ENCODE measurements around the gene FAM151A.

Gene FAM151A

GRCh38 chr1:54623216-54624007, at the start of gene FAM151A:
Gene FAM151A (minus strand): TSS chr1:54623525. CDS start chr1:54623395, 130 bp downstream.
- no peak for DNase-seq (ENCODE audit: low spot score)

GRCh38 chr1:54671985-54672608, 48.8 kb upstream of the FAM151A start:
- DNase-seq (ENCODE audit: low spot score), result peak; percentile 59

DNA sequence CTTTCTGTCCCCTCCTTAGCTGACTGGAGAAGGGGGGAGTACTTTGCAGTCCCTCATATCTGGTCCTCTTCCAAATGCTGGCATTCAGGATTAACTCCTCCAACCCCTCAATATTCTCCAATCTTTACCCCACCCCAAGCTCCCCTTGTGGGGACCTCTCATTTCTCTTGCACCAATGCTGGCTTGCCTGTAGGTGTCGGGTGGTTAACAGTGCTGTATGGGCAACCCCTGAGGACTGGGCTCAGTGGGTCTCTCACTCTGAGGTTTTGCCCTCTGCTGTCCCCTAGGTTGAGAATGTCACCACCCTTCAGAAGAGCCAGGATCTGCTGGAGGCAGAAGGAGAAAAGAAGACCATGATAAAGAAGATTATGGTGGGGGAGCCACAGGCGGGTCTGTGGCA, 45.2 kb upstream of the FAM151A start:
- DNase-seq (ENCODE audit: low spot score), result no peak

DNA sequence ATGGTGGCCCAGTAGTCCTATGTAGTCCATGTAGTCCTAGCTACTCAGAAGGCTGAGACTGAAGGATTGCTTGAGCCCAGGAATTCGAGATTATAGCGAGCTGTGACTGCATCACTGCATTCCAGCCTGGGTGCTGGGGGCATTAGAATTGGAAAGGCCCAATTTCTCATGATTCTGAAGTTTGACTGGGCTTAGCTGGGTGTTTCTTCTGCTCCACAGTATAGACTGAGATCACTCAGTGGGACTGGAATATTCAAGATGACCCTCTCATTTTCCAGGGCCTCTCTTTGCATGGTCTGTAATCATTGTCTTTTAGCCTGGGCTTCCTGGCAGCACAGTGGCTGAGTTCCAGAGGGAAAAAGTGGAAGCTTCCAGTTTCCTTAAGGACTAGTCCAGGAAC, 44.5 kb upstream of the FAM151A start:
- DNase-seq (ENCODE audit: low spot score), result no peak

- no peak for DNase-seq (ENCODE audit: low spot score)
These were observed 43.0 kb upstream of the FAM151A start for GRCh38 chr1:54666333-54666732.

GRCh38 chr1:54665852-54666251, 42.5 kb upstream of the FAM151A start:
- DNase-seq (ENCODE audit: low spot score), result no peak

DNA sequence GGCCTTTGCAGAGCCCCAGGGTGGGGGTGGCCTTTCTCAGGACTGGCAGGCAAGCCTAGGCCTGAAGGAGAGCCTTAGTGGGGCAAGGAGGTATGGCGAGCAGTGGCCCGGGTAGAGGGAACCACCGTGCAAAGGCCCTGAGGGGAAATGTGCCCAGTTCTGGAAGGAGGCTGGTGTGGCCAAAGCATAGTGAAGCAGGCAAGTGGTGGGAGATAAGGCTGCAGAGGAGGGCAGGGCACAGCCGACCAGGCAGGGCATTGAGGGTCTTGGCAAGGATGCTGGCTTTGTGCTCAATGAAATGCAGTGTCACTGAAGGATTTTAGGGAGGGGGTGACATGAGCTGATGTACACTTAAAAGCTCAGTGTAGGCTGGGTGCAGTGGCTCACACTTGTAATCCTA, 41.0 kb upstream of the FAM151A start:
- DNase-seq (ENCODE audit: low spot score), result no peak

DNA sequence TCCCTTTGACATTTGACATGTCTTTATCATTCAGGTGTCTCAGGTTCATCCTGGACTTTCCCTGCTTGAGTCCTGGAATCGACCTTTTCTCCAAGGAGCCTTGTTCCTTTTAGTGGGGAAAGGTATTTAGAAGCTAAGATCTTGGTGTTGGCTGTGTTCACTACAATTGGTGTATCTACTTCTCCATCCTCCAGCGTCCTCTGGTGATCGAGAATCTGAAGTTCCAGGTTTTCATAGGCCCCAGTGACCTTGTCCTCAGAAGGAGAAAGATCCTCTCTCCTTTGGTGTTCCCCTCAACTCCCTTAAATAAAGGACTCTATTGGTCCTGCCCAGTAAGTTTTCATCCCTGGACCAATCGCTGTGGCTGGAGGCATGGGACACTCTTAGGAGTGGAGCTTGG, 40.4 kb upstream of the FAM151A start:
- DNase-seq (ENCODE audit: low spot score), result no peak

GRCh38 chr1:54658164-54658913, 35.0 kb upstream of the FAM151A start:
- no peak for DNase-seq (ENCODE audit: low spot score)

- no peak for DNase-seq (ENCODE audit: low spot score)
These were observed 29.7 kb upstream of the FAM151A start for GRCh38 chr1:54653036-54653435.

DNA sequence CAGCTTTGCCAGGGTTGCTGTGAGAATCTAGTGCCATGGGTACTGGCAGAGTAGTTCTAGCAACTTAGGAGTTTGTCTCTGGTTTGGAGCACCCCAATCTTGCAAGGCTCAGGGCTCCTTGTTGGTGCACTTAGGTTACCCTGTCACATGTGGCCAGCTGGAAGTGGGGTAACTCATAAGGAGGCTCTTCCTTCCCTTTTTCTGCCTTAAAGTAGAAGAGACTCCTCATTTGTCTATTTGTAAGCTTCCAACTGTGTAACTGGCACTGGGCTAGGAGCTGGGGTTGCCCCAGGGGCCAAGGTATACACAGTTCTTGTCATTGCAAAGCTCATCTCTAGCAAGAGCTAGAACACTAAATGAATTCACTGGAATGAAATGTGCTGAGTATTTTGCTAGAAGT, 28.8 kb upstream of the FAM151A start:
- DNase-seq (ENCODE audit: low spot score), result no peak

DNA sequence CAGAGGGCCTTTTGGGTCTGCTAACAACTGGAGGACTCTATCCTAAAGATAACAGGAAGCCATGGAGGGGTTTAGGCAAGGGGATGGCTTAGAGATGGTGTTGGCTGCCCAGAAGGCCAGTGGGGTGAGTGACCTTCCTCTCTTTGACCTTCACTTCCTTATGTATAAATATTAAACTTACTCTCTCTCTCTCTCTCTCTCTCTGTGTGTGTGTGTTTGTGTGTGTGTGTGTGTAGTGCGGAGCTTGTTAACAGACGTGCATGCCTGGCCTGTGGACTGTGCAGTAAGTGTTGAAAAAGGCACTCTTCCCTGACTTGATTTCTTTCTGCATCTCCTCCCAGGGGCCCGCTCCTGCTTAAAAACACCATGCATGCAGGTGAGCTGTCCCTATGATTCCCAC, 28.3 kb upstream of the FAM151A start:
- DNase-seq (ENCODE audit: low spot score), result no peak

DNA sequence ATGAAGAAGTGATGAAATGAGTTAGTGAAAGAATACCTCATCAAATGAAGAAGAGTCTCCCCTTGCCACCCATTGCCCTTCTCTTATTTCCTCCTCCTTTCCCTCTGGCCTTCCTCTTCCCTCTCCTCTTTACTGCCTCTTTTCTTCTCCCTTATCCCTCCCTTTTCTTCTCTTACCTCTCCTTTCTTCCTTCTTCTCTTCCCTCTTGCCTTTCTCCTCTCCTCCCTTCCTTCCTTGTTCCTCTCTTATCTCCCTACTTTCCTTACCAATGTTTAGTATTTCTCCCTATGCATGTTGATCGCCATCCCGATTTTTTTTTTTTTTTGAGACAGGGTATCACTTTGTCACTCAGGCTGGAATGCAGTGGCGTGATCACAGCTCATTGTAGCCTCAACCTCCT, 27.1 kb upstream of the FAM151A start:
- no peak for DNase-seq (ENCODE audit: low spot score)

DNA sequence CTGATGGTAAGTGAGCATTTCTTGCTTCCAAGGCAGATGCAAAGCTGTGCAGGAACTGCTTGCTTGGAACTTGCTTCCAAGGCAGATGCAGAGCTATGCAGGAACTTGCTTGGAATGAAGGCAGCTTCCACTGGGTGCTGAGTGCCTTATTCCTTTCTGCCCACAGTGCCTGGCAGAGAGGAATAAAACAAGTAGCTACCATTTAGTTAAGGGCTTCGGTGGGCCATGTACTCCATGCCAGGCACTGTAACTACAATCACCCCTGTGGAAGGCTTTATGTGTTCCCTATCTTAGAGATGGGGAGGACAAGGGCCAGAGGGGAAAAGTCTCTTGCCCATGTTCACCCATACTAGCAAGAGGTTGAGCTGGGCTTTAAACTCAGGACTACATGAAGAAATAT, 26.6 kb upstream of the FAM151A start:
- DNase-seq (ENCODE audit: low spot score), result no peak

GRCh38 chr1:54649130-54649898, 26.0 kb upstream of the FAM151A start:
- DNase-seq (ENCODE audit: low spot score), result peak; percentile 64

DNA sequence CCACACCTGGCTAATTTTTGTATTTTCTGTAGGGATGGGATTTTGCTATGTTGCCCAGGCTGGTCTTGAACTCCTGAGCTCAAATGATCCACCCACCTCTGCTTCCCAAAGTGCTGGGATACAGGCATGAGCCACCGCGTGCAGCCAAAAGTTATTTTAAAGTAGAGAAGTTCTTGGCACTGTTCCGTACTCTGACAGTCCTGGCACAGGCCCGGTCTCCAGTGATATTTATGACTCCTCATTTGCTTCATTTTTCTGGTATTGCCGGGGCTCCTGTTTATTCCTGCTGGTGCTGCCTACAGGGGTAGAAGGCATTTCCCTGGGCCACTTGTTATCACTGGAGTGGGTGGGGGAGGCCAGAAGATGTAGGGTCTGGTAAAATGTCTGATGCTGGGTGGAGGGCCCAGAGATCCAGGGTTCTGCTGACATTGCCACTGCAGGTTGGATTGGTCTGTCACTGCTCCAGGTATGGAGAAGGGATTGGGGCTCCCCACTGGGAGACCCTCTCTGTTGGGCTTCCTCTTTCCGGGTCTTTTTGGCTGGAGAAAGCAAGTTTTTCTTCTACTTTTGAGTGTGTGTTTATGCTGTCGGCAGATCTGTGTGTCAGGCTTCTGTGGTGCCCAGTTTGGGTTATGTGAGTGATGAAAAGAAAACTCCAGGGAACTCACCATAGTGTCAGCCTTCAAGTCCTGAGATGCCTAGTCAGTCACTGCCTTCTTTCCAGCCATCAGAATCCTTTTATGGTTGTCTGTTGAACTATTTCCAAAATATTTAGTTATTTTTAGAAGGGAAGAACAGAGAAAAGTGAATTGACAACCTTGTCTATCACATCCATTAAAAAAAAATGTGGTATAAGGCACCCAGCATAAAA, 22.7 kb upstream of the FAM151A start:
- no peak for DNase-seq (ENCODE audit: low spot score)

DNA sequence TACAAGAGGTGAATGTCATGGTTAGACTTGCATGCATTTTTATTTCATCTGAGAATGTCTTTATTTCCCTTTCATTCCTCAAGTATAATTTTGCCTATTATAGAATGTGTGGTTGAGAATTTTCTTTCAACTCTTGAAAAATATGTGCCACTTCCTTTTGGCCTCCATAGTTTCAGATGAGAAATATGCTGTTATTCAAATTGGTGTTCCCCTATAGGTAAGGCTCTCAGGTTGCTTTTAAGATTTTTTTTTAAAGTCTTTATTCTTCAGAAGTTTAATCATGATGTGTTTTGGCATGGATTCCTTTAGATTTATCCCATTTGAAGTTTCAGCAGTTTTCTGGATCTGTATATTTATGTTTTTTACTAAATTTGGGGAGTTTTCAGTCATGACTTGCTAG, 20.4 kb upstream of the FAM151A start:
- DNase-seq (ENCODE audit: low spot score), result no peak

GRCh38 chr1:54640863-54641836, 17.8 kb upstream of the FAM151A start, which contains the start of gene MROH7:
Gene MROH7 (plus strand): TSS chr1:54641786. CDS start chr1:54652927, 11,141 bp downstream.
- peak; percentile 78 for DNase-seq (ENCODE audit: low spot score)

GRCh38 chr1:54640361-54640760, 17.0 kb upstream of the FAM151A start:
- DNase-seq (ENCODE audit: low spot score), result no peak
